ENCODE data around the gene PSPC1.
"Not testable (repeated sequence)": the region's sequence is repeated elsewhere in the genome, so short reads cannot be mapped to it uniquely, and the experiment has no call there.

DNA sequence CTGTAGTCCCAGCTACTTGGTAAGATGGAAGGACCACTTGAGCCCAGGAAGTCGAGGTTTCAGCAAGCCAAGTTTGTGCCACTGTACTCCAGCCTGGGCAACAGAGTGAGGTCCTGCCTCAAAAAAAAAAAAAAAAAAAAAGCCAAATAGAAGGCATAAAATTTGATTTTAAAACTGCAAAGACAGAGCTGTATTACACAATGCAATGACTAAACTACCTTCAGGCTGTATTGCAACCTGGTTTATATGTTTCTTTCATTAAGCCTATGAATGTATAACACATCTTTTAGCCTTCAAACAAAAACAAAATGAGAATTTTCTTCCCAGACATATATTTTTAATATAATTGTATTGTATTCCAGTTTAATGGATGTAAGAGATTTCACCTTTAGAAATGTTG, 73.7 kb downstream of the PSPC1 start:
- TF ChIP-seq, protein P1, sequence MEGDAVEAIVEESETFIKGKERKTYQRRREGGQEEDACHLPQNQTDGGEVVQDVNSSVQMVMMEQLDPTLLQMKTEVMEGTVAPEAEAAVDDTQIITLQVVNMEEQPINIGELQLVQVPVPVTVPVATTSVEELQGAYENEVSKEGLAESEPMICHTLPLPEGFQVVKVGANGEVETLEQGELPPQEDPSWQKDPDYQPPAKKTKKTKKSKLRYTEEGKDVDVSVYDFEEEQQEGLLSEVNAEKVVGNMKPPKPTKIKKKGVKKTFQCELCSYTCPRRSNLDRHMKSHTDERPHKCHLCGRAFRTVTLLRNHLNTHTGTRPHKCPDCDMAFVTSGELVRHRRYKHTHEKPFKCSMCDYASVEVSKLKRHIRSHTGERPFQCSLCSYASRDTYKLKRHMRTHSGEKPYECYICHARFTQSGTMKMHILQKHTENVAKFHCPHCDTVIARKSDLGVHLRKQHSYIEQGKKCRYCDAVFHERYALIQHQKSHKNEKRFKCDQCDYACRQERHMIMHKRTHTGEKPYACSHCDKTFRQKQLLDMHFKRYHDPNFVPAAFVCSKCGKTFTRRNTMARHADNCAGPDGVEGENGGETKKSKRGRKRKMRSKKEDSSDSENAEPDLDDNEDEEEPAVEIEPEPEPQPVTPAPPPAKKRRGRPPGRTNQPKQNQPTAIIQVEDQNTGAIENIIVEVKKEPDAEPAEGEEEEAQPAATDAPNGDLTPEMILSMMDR (IDR thresholded peaks at IDR 0.05), result not testable (repeated sequence)
- TF ChIP-seq EZH2phosphoT487, EZH2 (IDR thresholded peaks at IDR 0.05): not testable (repeated sequence)
